ENCODE measurements around the gene CAPN10. TPM values are rescaled to one million over a fixed set of nuclear protein-coding genes. Genes with fewer than 3 reads are reported as not detected.

CAPN10 gene
- total RNA-seq, 4 donors from 2014 or later = 41.9 to 118 (median 48.7) TPM

- DNase-seq = no peak
- Histone ChIP-seq H3K27ac (no peak overlapping the region), H3K9me3 (no peaks in the 10 kb centered on the region), H3K4me1 (peaks cover 23 to 41% (median 34%) of the 10 kb centered on the region in 4 donors), H3K27me3 (no peaks in the 10 kb centered on the region), H3K36me3 (peaks cover 0 to 3% (median 0%) of the 10 kb centered on the region in 4 donors), H3K4me3 (no peak overlapping the region)
- in situ Hi-C loops (cut with MboI; ENCODE audit: low pct_ligation_motif_present in 1 of 4, low pct_unique_long_range_greater_than_20kb in 1 of 4, low sequenced_read_pairs in 3 of 4) = no loop called here
- intact Hi-C loops (cut with DNase I; ENCODE audit: low total_unique reads) = no loop called here
- 90 to 100% methylated on average over 1 to 3 of the region's 3 CpGs for WGBS, 2 donors (ENCODE audit: low coverage in 1 of 2)
- TF ChIP-seq EP300 (IDR thresholded peaks at IDR 0.05; ENCODE audit: low read depth) (no peak), POLR2A (IDR thresholded peaks at IDR 0.05) (no peak), POLR2AphosphoS5 (IDR thresholded peaks at IDR 0.05) (no peak), CTCF (IDR thresholded peaks at IDR 0.05) (no peak)
These were observed 3.8 kb upstream of the CAPN10 start for GRCh38 chr2:240582781-240583180.

- Histone ChIP-seq H3K27ac (peak overlapping the region in 1 of 4 donors; percentile 50), H3K36me3 (no peaks in the 10 kb centered on the region), H3K4me1 (peaks cover 32 to 50% (median 40%) of the 10 kb centered on the region in 4 donors), H3K4me3 (no peak overlapping the region), H3K27me3 (no peaks in the 10 kb centered on the region), H3K9me3 (no peaks in the 10 kb centered on the region)
- DNase-seq = no peak
- TF ChIP-seq EP300 (IDR thresholded peaks at IDR 0.05; ENCODE audit: low read depth) (no peak), POLR2A (IDR thresholded peaks at IDR 0.05) (no peak), POLR2AphosphoS5 (IDR thresholded peaks at IDR 0.05) (no peak), CTCF (IDR thresholded peaks at IDR 0.05) (no peak)
- WGBS, 2 donors (ENCODE audit: low coverage in 1 of 2) = 90% methylated on average over 3 to 4 of the region's 4 CpGs
- intact Hi-C loops (cut with DNase I; ENCODE audit: low total_unique reads) (no loop called here), in situ Hi-C loops (cut with MboI; ENCODE audit: low pct_ligation_motif_present in 1 of 4, low pct_unique_long_range_greater_than_20kb in 1 of 4, low sequenced_read_pairs in 3 of 4) (no loop called here)
These were observed 2.8 kb upstream of the CAPN10 start for GRCh38 chr2:240583774-240584173.

- in situ Hi-C loops (cut with MboI; ENCODE audit: low pct_ligation_motif_present in 1 of 4, low pct_unique_long_range_greater_than_20kb in 1 of 4, low sequenced_read_pairs in 3 of 4) = no loop called here
- intact Hi-C loops (cut with DNase I; ENCODE audit: low total_unique reads) = no loop called here
- H3K36me3 ChIP-seq = no peaks in the 10 kb centered on the region
- DNase-seq = peak; percentile 60
- no peak overlapping the region for H3K4me3 ChIP-seq
- H3K27me3 ChIP-seq = no peaks in the 10 kb centered on the region
- WGBS, 2 donors (ENCODE audit: low coverage in 1 of 2) = 64 to 72% methylated on average over 3 to 4 of the region's 4 CpGs
- H3K9me3 ChIP-seq = no peaks in the 10 kb centered on the region
- H3K4me1 ChIP-seq = peaks cover 27 to 43% (median 36%) of the 10 kb centered on the region in 4 donors
- peak overlapping the region in 3 of 4 donors; percentile 95 to 99 (median 96) for H3K27ac ChIP-seq
- no peak for TF ChIP-seq POLR2A (IDR thresholded peaks at IDR 0.05)
- TF ChIP-seq POLR2AphosphoS5 (IDR thresholded peaks at IDR 0.05) = no peak
- TF ChIP-seq EP300 (IDR thresholded peaks at IDR 0.05; ENCODE audit: low read depth) = no peak
These were observed 2.0 kb upstream of the CAPN10 start for GRCh38 chr2:240584486-240585031.

- in situ Hi-C loops (cut with MboI; ENCODE audit: low pct_ligation_motif_present in 1 of 4, low pct_unique_long_range_greater_than_20kb in 1 of 4, low sequenced_read_pairs in 3 of 4) (no loop called here), intact Hi-C loops (cut with DNase I; ENCODE audit: low total_unique reads) (no loop called here)
- WGBS, 2 donors (ENCODE audit: low coverage in 1 of 2) = 58 to 100% methylated on average over 1 to 6 of the region's 6 CpGs
- no peaks in the 10 kb centered on the region for H3K36me3 ChIP-seq
- peak; percentile 37 for DNase-seq
- H3K9me3 ChIP-seq = no peaks in the 10 kb centered on the region
- H3K27ac ChIP-seq = peak overlapping the region; percentile 89 to 99 (median 96)
- peaks cover 23 to 38% (median 31%) of the 10 kb centered on the region in 4 donors for H3K4me1 ChIP-seq
- TF ChIP-seq POLR2AphosphoS5 (IDR thresholded peaks at IDR 0.05) (no peak), POLR2A (IDR thresholded peaks at IDR 0.05) (no peak), EP300 (IDR thresholded peaks at IDR 0.05; ENCODE audit: low read depth) (no peak), CTCF (IDR thresholded peaks at IDR 0.05) (no peak)
- peak overlapping the region; percentile 91 to 99 (median 92) for H3K4me3 ChIP-seq
- no peaks in the 10 kb centered on the region for H3K27me3 ChIP-seq
These were observed 1.4 kb upstream of the CAPN10 start for GRCh38 chr2:240585101-240585500.
